NCI-H1048 (cell line): ENCODE measurements around the gene MACROD2.

ENCODE experiments used
- DNase-seq: peaks from one replicate; lab custom pipeline; 2025; lab: John Stamatoyannopoulos, UW

Gene MACROD2

DNA sequence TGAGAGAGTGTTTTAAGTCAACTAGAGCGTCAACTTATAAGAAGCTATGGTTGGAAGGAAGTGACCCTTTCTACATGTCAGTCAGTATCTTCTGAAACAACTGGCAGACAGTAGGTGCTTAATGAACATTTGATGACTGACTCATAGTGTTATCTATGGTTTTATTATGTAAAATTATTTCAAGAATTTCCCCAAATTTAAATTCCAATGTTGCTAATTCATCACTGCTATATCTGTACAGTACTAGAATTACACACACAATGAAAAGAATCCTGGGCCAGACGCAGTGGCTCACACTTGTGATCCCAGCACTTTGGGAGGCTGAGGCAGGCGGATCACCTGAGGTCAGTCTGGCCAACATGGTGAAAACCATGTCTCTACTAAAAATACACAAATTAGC, 1063.5 kb downstream of the MACROD2 start:
- no peak for DNase-seq

DNA sequence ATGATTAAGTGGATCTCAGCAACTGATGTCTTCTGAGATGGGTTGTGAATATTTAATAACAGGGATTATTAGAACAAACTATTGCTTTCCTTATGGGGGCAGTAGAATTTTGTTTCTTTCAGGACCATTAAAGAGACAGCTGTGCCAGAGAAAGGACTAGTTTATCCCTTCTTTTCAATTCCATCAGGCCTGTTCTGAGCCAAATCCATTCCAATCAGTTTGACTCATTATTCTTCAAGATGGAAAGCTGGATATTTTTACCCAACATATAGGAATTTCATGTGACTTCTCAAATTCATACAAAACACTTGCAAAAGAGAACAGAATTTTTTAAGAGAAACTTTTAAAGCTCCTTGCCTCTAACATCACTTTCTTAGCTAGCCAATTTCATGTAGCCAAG, 1064.1 kb downstream of the MACROD2 start:
- no peak for DNase-seq

DNA sequence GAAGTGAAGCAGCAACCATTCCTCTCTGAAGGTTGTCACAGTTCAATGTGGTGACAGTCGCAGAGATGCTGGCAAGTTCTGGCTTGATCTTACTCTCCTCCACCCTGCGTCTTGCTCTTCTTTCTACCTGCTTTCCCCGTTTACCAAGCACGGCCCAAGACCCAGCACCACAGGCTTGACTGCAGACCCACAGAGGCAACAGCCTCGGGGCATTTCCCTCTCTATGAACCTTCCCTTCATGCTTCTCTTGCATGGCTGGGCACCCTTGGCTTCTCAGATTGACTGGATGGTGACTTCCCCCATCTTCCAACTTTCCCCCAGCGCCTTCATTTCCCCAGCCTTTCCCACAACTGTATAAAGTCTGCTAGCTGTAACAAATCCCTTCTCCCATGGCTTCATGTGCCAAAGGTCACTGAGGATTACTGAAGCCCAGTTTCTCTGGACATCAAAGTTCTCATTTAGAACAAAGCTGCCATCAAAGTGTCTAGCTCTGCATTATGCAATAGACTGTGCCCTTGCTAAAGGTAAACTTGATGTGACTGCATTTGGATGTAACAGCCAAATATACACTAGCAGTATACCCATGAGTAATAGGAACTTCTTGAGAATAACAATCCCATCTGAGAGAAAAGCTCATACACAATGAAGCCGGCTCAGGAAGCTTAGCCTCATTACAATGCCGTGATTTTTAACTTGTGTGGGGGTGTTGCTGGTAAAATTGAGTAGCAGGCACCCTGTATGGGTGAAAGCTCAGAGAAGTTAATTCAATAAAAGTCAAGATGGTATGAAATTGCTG, 1065.1 kb downstream of the MACROD2 start:
- no peak for DNase-seq

DNA sequence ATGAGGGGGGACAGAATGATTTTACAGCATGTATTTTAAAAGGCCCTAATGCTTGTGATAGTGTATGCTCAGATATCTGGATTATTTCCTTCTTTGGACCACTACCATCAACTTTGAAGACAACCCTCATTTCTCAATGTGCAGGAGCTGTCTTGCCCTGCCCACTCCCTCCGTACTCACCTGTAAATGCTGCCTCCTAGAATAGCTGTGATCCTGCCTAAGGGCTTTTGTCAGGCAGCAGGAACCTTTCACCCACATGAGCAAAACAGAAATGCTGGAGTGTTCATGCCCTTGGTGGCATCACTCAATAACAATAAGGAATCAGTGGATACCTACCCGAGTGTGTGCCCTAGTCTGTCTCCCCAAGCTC, 1065.7 kb downstream of the MACROD2 start:
- no peak for DNase-seq

DNA sequence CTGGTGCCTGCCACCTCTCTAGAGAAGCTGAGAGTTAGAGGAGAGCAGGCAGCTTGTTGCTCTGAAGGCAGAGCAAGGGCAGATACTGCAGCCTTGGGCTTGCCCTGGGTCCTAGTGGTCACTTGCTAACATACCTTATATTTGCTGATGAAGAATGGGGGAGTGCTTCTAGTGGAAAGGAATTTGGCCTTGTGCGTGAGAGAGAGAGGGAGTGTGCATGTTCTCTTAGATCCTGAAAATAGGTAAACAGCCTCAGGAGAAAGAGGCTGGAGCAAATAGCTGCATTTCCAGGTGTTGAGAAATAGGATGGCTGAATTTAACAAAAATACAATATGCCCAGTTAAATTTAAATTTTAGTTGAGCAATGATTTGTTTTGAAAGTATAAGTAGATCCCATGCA, 1066.6 kb downstream of the MACROD2 start:
- no peak for DNase-seq

DNA sequence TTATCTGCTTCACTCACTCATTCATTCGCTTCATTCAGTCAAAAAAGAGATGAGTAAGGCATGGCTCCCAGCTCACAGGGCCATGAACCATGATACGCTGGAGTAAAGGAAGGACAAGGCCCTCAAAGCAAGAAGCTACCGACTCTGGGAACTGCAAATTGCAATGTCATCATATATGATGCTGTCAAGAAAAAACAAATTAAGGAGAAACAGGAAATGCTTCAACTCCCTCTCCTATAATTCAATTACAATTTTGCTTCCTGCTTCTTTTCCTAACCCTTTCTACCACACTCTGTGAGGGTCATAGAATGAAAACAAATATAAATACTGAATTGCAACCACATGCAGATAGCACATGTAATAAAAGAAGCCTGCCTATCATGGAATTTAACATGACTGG, 1067.8 kb downstream of the MACROD2 start:
- no peak for DNase-seq

DNA sequence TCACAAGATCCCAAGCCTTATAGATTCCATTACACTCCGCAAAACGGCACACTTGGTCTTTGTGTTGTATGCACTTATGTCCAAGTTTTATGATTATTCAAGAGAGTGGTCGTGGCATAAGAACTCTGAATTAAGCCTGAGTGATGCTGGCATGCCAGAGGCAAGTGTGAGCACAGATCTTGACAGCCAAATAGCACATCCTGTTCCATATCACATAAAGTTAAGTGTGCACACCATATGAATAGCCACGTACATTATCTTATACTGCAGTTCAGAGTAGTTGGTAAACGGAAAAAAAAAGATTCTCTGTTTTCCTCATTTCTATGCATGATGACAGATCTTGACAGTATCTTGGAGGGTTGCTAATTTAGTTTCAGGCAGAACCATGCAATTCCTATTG, 1069.4 kb downstream of the MACROD2 start:
- DNase-seq: no peak

DNA sequence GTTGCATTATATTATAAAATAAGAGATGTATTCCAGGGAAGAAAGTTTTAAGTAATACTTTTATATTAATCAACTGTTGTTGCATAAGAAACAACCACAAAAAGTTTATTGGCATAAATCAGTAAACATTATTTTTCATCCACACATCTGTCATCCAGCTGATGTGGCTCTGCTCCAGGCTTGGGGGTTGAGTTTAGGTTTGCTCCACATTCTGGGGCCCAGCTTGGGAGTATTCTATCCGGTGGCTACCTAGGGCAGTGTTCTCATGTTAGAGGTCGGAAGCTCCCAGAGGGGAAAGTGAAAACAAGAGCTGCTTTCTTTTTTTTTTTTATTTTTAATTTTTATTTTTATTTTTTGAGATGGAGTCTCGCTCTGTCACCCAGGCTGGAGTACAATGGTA, 1070.5 kb downstream of the MACROD2 start:
- DNase-seq: no peak

DNA sequence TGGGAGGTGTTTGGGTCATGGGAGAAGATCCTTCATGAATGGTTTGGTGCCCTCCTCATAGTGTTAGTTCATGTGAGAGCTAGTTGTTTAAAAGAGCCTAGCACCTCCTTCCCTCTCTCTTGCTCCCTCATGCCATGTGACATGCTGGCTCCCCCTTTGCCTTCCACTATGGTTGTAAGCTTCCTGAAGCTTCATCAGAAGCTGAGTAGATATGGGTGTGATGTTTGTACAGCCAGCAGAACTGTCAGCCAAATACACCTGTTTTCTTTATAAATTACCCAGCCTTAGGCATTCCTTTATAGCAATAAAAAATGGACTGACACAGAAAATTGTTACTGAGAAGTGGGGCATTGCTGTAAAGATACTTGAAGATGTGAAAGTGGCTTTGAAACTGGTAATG, 1073.2 kb downstream of the MACROD2 start:
- DNase-seq: no peak

DNA sequence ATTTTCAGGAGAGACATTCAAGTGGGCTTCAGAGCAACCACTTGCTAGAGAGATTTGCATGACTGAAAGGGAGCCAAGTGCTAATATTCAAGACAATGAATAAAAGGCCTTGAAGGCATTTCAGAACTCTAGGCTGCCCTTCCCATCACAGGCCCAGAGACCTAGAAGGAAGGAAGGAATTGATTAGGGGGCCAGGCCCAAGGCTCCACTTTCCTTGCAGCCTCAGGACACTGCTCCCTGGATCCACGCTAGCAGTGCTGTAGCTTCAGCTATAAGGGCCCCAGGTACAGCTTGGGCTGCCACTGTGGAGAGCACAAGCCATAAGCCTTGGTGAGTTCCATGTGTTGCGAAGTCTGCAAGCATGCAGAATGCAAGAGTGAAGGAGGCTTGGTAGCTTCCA, 1074.0 kb downstream of the MACROD2 start:
- no peak for DNase-seq

DNA sequence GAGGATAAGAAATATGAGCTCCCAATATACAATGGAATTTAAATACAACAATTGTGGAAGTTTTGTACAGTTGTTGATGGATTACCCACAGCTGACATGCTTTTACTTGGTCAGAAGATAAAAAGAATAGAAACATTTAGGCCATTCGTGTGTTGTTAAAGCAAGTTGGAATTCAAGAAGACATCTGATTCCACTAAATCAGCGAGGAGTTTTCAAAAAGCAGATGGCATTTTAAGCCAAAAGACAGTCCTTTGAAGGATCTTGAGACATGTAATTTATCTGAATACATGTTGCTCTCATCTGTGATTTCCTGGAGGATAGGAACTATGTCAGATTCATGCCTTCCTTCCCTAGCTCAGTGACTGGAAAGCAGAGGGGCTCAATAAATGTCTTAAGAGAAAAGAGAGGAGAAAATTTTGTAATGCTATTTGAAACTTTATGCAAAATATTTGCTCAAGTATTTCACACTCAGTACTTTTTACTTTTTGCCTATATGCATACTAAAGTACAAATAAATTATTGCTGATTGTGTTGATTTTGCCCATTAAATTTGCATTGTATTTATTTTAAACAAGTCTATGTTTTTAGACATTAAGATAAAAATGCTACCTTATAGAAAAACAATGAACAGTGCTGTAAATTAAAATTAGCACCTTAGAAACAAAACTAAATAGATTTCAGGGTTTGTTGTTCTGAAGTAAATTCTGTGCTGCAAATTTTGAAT, 1075.9 kb downstream of the MACROD2 start:
- no peak for DNase-seq

DNA sequence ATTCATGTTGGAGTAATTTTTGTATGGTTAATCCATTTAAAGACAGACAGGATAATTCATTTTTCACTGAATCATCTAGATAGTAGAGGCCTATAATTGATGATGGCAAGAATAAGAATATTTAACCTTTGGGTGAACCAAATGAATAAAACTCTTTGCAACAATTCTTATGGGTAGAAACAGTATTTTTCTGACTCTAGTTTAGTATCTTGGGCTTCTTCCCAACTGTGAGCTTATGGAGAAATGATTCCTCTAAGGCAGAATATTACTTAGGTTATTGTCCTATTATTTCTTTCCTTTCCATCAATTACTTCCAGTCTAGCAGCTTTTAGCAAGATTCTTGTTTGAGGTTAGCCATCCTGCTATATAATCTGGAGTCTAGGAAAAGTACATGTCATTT, 1077.0 kb downstream of the MACROD2 start:
- DNase-seq: no peak

DNA sequence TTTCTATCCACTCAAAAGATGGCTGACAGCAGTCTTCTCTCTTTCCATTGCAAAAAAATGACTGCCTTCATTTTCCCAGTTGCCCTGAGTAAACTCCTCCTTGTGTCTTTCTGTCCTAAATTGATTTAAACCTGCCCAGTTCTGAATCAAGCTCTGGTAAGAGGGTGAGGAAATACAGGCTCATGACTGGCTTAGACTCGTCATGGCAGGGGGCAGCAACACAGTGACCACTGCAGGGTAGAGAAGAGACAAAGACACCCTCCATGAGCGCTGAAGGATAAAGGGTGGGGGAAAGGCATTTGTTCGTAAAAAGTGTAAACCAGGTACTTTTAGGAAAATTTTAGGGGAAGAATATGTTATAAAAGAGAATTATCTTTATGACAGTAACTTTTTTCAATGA, 1080.3 kb downstream of the MACROD2 start:
- DNase-seq: no peak

DNA sequence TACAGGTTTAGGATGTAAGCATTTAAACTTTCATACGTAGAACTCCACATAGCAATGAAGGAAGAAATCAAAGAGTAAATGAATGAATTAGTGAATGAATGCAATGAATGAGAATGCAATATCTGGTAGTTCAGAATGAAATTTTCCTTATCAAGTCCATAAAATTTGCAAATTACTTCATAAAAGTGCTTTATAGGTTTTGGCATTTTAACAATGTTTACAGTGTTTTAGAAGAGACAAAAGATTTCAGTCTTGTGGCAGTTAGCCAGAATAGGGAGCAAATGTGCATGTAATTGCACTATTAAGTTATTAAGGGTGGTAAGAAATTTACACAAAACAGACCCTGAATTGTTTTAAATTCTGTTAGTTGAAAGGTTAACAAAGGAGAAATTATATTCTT, 1081.5 kb downstream of the MACROD2 start:
- peak; percentile 54 for DNase-seq

DNA sequence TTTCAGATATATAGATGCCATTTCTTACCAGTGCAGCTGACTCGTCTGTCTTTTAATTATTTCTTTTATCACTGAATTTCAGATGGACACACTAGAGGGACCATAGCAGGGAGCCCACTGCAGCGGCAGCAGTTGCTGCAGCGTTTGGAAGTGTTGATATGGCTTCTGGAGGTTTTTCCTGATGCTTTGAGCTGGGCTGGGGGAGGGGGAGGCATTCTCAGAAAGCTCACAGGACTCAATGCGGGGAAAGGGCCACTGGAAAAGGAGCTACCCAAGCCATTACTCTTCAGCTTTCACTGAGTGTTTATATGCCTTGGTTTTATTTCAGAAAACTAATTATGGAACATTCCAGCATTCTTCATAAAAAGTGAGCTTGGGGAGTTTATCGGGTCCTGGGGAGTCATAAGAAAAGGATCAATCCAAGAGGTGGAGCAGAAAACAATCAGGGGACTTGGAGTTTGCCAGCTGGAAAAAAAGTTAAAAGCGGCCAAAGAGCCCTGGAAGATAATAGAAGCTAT, 1082.5 kb downstream of the MACROD2 start:
- no peak for DNase-seq

DNA sequence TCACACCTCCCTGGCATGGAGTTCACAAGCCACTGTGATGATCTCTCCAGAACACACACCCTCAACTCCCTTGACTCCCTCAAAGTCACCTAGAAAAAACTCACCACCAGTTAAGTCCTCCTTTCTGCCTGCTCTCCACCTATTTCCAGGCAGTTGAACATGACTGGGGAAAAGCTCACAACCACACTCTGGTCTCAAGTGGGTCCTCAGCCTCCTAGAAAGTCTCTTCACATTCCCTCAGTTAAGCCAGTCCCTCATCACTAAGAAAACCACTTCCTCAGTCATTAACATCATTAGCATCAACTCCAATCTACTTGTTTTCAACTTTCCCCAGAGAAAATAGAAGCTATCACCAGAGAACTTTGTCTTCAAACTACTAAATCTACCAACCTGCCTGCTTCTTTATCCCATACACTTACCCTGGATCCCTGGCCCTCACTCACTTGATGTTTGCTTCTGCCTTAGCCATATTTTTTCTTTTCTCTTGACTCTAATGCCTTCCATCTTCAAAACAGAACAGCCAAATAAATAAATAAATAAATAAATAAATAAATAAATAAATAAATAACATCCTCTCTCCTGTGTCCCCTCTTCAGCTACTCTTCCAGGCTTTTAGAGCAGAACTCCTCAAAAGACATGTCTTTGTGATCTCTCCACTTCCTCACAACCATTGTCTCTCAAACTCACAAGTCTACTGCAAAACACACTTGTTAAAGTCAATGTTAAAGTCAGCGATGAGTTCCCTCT, 1084.5 kb downstream of the MACROD2 start:
- DNase-seq: no peak

DNA sequence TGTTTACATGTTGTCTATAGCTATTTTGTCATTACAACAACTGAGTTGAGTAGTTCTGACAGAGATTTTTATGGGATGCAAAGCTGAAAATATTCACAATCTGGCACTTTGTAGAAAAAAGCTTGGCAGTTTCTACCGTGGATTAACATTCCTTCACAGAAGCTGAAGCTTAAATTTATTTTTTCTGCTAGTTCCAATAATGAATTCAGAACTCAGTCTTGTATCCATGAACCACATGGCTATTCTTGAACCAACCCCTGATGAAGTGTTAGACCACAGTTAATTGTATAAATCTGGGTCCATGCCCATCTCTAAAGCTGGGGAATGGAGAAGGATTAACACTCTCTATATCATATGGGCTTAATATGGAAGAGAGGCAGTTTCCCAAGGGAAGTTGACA, 1085.9 kb downstream of the MACROD2 start:
- DNase-seq: no peak

DNA sequence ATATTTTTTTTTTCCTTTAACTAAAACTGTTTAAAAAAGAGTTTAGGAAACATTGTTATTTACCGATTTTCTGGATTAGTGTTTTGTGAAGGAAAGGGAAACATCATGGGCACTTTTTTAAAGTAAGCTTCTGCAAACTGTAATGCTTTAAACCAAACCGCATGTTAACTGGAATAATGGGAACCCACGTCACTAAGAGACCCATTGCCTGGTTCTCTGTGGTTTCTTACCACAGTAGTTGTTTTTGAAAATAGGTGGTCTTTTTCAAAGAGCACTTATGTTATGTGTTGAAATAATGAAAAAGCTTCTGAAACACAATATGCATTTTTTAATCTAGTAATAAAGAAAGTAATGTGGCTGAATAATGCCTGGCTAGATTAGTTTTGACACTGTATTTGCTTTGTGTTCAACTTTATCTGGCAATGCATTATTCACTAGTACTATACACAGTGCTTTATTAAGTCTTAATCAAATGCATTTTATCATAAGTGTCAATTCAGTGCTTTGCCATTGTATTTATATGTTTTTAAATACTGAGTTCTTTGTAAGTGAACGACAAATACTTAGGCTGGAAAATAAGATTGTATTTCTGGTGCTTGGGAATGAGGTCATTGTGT, 1096.2 kb downstream of the MACROD2 start:
- DNase-seq: no peak

DNA sequence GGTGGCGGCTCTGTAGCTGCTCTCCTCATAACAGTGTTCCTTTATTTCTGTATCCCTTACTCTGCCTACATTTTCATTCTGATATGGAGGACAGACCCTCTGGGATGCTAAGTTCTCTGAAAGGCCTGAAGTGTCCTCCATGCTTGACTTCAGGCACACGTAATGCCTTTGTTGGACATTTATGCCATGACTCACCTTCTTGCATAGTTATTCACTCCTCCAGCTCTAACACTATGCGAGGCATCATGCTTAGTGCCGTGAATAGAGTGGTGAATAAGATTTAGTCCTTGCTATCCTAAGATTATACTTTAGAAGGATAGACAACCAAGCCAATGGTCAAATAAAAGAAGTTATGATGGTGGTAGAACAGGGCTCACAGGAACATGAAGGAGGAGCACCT, 1103.0 kb downstream of the MACROD2 start:
- no peak for DNase-seq

DNA sequence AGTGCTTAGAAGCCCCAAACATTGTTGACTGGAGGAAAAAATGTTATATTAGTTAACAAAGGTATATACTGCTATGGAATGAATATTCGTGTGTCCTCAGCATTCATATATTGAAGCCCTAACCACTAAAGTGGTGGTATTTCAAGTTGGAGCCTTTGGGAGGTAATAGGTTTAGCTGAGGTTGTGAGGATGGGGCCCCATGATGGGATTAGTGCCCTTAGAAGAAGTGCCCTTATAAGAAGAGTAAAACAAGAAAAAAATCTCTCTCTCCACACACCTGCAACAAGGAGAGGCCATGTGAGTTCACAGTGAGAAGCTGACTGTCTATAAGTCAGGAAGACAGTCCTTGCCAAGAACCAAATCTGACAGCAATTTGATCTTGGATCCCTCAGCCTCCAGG, 1103.8 kb downstream of the MACROD2 start:
- no peak for DNase-seq

DNA sequence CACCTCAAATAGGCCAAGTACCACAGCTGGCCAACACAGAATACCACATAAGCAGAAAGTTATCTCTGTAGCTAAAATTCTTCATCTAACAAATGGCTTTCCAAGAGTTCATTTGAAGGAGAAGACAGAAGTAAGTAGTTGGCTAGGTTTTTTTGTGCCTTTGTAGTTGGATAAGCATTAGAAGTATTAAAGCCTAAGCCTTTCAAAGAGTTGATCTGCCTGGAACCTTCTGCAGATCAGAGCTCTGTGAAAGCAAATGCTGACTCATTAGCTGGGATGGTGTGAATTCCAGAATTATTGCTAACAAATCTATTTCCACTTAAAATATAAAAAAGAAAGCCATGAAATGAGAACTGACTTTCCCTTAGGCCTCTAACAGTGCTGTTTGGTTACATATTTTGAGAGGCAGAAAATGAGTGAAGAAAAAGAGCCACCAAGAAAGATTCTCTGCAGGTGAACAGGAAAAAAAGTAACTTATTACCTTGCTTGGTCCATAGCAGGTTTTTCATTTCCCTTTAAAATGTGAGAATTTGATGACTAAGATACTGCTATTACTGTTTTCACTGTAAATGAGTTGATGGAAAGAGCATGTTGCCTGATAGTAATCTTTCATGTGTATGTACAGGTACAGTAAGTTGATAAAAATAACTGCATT, 1105.3 kb downstream of the MACROD2 start:
- no peak for DNase-seq

DNA sequence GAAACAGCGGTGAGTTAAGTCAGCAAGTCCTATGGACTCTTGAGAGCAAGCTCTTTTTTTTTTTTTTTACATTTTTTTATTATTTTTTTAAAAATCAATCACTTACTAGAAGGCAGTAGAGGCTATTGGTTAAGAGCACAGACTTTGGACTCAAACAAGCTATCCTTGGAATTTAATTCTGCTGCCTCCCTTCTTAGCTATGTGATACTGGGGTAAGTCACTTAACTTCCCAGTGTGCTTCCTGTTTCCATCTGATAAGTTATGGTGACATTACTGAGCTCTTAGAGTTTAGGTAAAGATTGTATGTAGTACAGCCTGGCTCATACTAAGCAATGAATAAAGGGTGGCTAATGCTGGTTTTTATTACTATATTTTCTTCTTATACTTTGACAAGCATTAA, 1112.6 kb downstream of the MACROD2 start:
- no peak for DNase-seq
